Fibroblast of peridontal ligament (primary cell): ENCODE measurements around the gene GPR18.

ENCODE experiments used
- DNase-seq: peaks from one replicate; pipeline ENCODE4 v3.0.0-alpha.2; 2010; ENCODE audit errors: extremely low read depth

The GPR18 gene, protein sequence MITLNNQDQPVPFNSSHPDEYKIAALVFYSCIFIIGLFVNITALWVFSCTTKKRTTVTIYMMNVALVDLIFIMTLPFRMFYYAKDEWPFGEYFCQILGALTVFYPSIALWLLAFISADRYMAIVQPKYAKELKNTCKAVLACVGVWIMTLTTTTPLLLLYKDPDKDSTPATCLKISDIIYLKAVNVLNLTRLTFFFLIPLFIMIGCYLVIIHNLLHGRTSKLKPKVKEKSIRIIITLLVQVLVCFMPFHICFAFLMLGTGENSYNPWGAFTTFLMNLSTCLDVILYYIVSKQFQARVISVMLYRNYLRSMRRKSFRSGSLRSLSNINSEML

DNA sequence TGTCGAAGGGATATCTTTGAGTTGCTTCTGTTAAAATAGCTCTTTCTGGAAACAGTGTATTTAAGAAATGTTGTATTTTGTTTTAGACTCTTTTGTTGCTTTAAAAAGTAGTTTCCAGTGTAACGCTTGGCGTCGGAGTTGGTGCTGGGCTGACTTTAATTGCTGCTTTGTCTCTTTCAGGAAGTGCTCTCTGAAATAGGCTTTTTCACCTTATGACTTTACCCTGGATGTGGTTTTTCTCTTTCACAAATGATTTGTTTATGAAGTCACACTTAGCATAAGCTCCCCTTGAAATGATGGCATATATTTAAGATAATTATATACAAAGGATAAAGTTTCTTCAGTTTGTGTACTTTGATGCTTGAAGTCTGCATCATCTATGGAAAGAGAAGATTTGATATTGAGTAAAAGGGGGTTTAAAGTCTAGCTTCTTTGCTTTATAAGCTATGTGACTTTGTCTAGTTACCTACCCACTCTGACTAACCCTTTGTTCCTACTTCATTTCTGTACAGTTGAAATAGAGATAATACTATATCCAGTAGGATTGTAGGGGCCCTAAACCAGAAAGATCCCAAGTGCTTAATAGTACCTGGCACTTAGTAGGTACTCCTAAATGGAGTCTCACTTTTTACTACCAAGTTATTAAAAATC, at the start of gene GPR18:
TSS of gene GPR18 (minus strand) at position 170 of the 651 bp plus-strand sequence. CDS start 2,507 bp downstream, outside the sequence.
- no peak for DNase-seq

DNA sequence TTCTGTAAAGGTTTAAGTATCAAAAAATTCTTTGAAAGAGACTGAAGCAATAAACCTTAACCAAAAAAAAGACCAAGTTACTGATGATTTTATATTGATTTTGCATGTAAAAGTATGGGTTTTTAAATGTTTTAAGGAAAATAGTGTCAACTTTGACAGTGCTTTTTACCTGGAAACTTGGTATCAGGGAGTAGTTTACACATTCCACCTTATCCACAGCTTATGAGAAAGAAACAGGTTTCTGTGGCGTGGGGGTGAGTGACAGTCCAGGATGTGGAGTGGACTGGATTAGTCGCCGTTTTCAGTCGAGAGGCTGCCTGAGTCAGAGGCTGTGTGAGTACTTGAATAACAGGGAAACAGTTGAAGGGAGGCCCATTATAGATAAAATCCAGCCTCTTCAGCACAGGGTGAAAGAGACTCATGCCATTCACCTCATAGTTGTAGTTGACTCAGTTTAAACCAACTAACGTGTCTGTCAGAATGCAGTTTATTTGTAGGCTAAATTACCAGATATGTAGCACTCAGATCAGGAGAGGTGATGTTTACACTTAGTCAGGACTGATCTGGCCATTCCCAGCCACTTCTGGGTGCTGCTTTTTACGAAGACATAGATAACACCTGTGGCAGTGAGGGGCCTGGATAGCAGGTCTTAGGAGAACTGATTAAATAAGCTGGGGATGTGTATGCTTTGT, 49.6 kb upstream of the GPR18 start:
- peak; percentile 54 for DNase-seq

DNA sequence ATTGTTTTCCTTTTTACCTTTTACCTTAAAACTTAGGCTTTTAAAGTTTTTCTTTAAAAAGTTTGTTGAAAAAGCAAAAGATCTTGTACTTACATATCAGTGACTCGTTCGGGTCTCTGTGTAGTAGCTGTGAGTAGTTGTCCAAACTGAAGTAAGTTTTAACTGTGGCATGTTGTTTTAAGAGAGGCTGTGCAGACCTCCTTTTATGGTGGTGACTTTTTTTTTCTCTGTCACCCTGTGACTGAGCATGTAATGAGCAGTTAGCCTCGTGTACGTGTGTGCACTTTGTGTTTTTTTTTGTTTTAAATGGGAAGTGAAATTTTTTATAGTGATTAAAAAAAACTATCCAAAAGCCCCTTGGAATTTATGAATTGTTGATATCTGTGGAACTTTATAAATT, 49.1 kb upstream of the GPR18 start, which contains the start of gene GPR183:
TSS of gene GPR183 (minus strand) at position 153 of the 400 bp plus-strand sequence. CDS start 11,254 bp downstream, outside the sequence.
- no peak for DNase-seq

DNA sequence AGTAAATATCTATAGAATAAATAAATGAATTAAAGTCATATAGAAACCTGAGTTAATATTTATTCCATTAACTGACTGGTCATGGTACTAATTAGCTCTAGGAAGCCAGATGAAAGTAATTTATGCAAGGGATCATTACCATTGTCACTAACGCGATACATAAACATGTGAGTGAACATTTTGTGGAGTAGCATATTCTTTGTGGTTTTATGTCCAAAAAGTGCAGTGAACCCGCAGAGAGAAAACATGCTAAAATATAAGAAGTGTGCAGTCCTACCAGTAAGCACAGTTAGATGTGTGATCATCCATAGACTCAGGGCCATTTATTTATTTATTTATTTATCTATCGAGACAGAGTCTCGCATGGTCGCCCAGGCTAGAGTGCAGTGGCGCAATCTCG, 47.4 kb upstream of the GPR18 start:
- no peak for DNase-seq

DNA sequence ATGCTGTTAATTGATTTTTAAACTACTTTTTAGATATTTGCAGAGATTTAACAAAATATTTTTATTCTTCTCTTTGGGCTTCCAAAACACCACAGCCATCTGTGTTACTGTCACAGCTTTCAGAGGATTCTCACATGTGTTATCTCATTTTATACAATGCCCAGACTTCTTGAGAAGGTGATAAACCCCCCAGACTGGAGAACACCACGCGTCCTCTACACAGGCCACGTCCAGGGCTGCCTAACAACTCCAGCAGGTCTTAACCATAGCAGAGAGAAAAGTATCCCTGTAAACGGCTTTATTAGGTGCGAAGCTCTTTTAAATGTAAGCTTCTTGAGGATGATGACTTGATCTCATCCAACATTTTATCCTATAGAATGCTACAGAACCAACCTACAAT, 47.0 kb upstream of the GPR18 start:
- no peak for DNase-seq

DNA sequence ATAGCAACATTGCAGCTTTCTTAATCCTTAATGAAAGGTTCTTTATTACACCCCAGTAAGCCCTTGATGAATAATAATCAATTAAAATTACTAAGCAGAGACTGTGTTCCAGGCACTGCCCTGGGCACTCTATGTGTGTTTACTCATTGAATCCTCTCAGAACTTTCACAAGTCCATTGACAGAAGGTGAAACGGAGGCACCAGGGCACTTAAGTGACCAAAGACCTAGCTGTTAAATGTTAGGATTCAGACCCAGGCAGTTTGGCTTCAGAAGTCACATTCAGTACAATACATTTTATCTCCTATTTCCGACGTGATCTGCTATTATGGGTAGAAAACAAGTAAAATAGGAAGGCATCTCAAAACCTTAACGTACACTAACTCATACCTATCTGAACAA, 46.4 kb upstream of the GPR18 start:
- no peak for DNase-seq

DNA sequence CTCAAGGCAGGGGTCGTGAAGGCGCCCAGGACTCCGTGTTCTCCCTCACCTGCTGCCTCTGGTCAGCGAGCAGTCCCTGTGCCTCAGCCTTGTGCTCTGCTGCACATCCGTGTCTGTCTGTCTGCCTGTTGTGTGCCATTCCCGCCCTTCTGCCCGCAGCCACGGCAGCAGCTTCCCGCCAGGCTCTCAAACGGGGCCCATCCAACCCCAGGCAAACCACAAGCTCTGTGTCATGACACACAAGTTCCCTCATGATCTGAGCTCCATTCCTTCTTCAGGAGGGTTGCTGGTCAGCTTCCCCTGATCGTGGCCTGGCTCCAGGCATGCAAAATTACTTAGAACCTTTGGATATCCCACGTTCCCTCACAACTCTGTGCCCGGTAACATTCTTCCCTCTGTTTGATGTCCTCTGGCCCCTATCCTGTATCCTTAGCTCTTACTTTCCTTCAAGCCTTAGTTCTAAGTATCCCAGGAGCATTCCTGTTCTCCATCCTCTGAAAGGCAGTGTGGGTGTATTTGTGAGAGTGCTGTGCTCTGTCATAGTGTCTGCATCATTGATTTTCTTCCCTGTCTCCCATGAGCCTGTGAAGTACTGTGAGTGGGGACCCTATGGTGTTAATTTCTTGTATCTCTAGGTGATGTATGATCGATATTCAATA, 45.8 kb upstream of the GPR18 start:
- no peak for DNase-seq

DNA sequence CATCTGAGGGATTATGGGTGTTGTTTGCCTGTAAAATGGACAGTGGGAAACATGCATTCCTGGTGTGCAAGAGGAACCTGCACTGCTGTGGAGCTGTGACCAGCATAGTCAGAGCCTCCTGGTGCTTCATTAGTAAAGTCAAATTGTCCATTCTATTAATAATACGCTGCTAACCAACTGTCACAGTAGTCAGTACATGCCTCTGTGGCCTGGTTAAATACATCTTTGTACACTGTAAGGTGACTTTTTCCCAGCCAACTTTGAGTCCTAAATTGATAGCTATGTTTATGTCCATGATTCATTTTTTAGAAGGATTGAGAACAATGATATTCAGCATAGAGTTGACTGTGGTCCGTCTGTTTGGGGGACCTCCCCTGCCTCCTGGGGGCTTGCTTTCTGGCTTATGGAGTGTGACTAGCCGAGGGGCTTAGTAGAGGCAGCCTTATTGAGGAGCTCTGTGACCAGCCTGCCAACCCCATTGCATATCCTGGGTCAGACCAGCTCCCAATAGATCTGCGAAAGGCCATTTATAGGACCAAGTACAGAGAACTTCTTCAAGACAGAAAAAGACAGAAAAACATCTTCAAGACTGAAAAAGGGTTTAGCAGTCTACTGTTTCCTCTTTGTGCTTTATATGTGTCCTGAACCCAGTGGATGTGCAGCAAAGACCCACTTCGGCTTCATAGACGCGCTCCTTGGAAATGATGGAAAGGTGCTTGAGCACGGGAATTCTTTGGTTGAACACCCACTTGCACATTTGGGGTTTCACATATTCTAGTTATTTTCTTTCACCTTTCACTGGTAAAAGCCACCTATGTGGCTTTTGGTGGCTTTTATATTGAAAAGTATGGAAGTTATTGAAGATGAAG, 44.7 kb upstream of the GPR18 start:
- no peak for DNase-seq

DNA sequence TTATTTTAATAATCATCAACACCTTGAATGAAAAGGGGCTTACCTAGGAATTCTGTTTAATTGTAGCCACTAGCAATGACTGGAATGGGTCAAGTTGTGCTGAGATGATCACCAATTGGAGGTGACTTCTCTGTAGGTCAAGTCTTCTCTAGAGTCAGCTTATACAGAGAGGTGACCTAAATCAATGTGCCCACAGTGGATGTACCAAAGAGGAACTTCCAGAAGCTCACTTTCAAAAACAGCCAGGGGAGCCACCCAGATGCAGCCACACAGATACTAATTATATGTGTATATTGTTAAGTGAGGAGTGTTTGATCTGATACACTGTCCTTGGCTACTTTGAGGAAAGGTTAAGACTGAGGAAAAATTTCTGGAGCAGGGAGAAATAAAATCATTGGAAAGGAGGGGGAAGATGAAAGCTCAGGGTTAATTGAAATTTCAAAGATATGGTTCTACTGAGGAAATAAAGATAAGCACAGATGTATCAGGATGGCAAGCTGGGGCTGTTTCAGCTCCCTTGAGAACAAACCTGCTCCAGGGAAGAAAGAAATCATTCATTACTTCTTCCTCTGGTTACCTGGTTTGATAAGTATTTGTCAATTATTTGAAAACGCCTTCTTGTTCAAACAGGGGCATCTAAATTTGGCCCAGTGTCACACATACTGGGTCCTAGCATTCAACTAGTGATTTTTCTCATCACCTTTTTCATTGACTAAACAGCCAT, 43.9 kb upstream of the GPR18 start:
- DNase-seq: no peak

DNA sequence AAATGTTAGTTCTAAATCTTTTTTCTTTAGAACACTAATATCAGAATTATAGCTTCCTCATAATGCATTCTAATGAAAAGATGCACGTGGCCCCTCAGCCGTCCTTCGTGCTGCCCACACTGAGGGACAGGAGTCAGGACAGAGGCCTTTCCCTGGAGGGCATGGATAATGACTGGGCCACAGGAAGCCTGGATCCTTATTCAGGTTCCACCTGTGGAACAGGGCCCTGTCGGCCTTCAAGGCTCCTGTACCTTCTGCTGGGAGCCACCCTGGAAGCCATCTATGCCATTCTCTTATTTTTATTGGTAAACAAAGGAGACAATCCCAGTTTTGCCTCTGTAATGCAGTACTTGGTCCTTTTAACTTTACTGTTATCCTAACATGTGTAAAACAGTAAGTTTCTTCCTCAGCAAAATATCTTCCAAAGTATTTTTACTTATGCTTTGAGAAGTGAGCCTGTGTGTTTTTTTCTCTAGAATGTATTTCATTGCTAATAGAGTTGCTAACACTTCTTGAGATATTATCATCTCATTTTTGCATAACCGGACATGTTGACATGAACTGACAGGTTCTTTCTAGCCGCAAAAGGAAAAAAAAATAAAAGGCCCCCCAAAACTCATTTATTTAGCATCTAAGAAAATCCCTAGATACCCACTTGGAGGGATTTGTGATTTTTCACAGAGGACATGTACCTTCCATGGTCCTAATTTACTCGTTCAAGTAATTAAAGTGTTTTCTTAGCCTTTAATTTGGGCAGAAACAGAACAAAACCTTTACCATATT, 43.1 kb upstream of the GPR18 start:
- no peak for DNase-seq

DNA sequence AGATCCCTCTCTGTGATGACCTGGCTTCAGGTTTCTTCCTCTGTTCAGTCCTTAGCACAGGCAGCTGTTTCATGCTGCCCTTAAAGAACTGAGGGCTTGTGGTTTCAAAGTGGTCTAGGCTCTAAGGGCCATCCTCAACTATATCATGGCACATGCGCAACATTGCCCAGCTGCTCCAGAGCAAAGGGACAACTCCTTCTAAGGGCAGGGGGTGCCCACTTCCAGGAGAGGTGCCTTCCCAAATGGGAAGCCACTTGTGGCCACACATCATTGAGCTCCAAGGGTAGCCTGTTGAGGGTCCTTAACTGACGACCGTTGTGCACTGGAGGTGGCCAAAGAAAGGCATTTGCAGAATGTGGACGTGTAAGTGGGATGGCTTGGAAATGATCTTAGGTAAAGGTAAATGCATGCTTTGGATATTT, 41.8 kb upstream of the GPR18 start:
- DNase-seq: no peak

DNA sequence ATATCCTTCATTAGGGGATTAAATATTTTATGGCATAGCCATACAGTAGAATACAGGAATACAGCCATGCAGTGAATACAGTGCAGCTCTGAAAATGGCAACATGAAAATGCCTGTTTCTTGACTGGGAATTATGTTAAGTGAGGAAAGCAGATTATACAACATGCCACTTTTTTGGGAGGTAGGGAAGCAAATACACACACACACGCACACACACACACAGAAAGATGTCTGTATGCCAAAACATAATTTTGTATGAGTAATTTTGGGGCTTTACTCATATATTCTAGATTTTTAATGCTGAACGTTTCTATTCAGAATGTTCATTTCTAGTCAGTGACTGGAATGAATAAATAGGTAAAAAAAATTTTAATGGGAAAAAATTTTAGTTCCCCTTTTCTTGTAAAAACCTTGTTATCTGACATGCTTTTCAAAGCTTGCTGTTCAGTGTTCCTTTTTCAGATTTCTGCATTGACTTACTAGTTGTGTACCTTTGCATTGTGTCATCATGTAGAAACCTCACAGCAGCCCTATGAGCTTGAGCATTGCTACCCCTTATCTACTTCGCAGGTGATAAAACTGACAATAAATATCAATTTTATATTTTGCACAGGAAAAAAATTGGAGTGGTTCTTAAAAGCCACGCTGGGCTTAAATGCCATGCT, 41.2 kb upstream of the GPR18 start:
- no peak for DNase-seq

DNA sequence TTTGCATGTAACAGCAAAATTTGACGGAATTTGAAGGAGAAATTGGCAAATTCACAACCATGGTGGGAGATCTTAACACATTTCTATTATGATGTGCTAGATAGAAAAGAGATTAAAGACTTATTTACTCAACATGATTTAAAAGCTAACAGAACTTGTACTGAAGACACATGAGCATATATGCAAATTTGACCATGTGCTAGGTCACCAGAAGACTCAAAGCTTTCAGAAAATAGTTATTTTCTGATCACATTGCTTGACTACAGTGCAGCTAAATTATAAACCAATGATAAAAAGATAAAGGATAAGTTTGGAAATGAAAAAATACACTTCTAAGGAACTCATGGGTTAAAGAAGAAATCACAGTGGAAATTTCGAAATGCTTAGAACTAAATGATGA, 39.9 kb upstream of the GPR18 start:
- no peak for DNase-seq

DNA sequence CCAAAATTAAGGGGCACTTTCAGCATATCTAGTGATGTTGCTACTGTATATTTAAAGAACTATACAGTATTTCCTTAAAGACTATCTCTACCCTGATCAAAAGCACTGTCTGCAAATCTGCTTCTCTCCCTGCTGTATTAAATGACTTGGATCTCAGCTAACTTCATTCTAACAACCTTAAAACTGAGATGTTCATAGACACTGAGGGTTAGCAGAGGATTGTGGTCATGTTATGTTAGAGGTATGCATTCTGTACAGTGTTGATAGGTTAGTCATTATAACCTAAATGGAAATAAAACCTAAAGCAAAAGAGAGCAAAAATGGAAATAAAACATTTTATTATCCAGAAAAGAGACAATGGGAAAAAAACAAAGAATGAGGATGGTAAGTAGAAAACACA, 39.2 kb upstream of the GPR18 start:
- DNase-seq: no peak

DNA sequence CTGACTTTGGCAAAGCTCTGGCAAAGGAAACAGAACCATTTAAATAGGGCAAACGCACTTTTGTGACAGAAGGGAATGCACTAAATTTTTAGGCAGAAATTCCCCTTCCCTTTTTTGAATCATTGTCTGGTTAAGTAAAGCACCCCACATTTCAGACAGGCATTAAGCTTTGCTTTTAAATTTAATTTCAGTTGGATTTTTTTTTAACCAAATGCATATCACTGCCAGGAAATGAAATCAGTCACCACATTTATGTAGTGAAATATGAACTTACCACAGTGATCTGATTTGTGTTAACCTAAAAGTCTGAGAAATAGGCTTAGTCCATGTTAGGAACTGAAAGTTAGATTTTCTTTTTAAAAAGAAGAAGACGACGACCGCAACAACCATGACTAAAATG, 38.2 kb upstream of the GPR18 start:
- peak; percentile 72 for DNase-seq

DNA sequence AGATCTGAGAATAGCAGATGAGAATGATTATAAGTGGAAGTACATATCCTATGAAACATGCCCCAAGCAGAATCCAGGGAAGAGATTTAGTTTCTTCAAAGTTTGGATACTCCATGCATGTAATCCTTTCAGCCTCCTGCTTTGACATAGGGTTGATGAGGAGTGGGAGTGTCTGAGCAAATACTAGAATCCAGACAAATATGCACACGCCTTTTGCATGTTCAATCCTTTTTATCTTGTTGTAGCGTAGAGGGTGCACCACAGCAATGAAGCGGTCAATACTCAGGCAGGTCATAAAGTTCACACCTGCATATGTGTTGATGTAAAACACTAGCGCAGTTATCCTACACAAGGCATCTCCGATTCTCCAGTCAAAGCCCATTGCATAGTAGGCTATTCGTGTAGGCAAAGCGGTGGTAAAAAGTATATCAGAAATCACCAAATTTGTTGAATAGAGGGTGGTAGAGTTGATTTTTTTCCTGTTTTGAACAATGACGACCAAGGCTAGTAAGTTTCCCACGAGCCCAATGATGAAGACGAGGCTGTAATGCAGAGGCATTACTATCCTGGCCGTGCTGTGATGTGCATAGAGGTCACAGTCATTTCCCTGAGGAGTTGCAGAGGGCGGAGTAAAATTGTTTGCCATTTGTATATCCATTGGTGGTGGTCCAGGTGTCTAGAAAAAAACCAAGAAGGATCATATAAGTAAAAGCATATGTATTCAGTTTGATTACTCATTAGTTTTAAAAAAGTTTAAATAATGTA, 37.5 kb upstream of the GPR18 start:
- DNase-seq: peak; percentile 35

DNA sequence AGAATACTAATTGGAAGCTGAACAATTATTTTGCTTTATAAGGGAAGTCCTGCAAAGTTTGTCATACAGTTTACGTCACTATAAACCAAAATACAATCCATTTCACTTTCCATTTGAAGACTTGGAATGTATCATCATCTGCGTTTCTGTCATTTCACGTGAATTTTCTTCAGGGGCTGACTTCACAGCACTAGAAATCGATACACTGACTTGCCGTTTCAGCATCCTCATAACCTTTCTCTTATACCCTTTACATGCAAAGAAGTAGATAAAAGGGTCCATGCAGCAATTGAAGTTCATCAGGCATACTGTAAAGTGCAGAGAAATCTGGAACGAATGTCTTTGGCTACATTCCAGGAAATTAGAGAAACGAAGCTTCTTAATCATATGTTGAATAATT, 36.8 kb upstream of the GPR18 start:
- no peak for DNase-seq

DNA sequence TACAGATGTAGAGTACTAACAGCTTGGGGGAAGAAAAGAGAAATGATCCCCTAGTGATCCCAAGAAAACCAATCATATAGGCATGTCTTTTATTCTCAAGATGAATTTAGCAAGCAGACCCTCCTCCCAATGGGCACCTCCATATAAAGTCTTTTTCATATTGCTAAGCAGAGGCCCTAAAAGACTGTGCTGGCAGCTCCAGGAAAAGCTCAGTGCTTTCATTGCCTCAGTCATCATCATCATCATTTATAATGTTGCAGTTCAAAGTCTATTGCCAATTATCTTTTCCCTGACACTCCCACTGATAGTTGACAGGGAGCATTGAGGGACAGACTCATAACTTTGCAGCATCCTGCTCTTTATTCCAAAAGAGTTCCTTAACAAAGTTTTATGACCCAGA, 36.0 kb upstream of the GPR18 start:
- no peak for DNase-seq

DNA sequence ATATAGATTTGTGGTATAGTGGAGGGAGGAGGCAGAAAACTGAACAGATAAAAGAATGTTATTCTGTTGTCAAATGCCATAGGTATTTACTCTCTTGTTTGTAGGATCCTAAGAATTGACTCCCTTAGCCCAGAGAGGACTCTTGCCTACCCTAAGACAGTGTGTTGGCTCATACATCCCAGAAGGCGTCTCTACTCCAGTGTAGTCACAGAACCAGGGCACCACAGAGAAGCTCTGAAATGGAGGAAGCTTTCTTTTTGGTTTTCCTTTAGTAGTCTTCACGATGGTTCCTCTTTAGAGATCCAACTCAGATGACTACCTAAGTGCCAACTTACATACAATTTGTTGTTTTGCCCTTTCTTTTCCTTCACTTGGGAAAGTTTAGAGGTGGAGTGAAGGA, 35.0 kb upstream of the GPR18 start:
- no peak for DNase-seq
